OCI-LY7 (cell line): Measurements from ENCODE around the gene EPAS1. TPM values are rescaled to one million over a fixed set of nuclear protein-coding genes. Genes with fewer than 3 reads are reported as not detected.

Experiments
- BruUV-seq: library from RNA; stranded (reverse); fragments of 400-500 nt; replicated peaks from 2 replicates; lab custom pipeline; 2021; lab: Mats Ljungman, UMichigan
- CTCF ChIA-PET: fragments of 300-600 bp; sonication (Branson Sonifier 250); formaldehyde crosslinking; loops from one replicate; lab custom pipeline; 2022; ENCODE audit warnings: antibody characterized with exemption; ENCODE audit not compliant: unreplicated experiment; lab: Charles Lee
- POLR2A ChIA-PET: fragments of 300-600 bp; sonication (Branson Sonifier 250); formaldehyde crosslinking; loops from one replicate; lab custom pipeline; 2022; ENCODE audit warnings: antibody characterized with exemption; lab: Charles Lee
- DNase-seq: peaks from one replicate; pipeline ENCODE4 v3.0.0-alpha.2; 2015; ENCODE audit warnings: low spot score
- H2AFZ ChIP-seq: fragments of 200-600 bp; sonication (generic), shearing (Covaris generic); 2 replicates; pipeline ENCODE4 v1.6.1; 2014; ENCODE audit warnings: mild to moderate bottlenecking, antibody characterized with exemption, low read length, moderate library complexity
- H3K27ac ChIP-seq: fragments of 200-600 bp; sonication (generic); 2 replicates; pipeline ENCODE4 v1.5.1; 2014; ENCODE audit warnings: mixed run types, low read depth, mild to moderate bottlenecking, moderate library complexity, low read length, inconsistent platforms; ENCODE audit not compliant: poor library complexity, severe bottlenecking
- H3K36me3 ChIP-seq: fragments of 200-600 bp; sonication (generic); 2 replicates; pipeline ENCODE4 v1.6.1; 2014; ENCODE audit warnings: mild to moderate bottlenecking, antibody characterized with exemption, low read length, moderate library complexity, mixed read lengths; ENCODE audit not compliant: insufficient read depth
- H3K4me1 ChIP-seq: fragments of 200-600 bp; sonication (generic); 2 replicates; pipeline ENCODE4 v1.5.1; 2014; ENCODE audit warnings: mild to moderate bottlenecking, low read length; ENCODE audit not compliant: insufficient read depth, poor library complexity, severe bottlenecking
- H3K4me2 ChIP-seq: fragments of 200-600 bp; sonication (generic); 2 replicates; pipeline ENCODE4 v1.6.1; 2014; ENCODE audit warnings: mild to moderate bottlenecking, low read length
- H3K4me3 ChIP-seq: fragments of 200-600 bp; sonication (generic); 2 replicates; pipeline ENCODE4 v1.5.1; 2014; ENCODE audit warnings: mild to moderate bottlenecking, low read depth, low read length; ENCODE audit not compliant: poor library complexity, severe bottlenecking
- H3K79me2 ChIP-seq: fragments of 200-600 bp; sonication (generic); 2 replicates; pipeline ENCODE4 v1.6.1; 2016; ENCODE audit warnings: low read depth, mild to moderate bottlenecking, low read length, moderate library complexity, mixed read lengths; ENCODE audit not compliant: insufficient read depth
- H3K9me2 ChIP-seq: fragments of 200-600 bp; sonication (generic); 2 replicates; pipeline ENCODE4 v1.6.1; 2016; ENCODE audit warnings: mild to moderate bottlenecking, low read length, mixed read lengths; ENCODE audit not compliant: insufficient read depth
- H3K9me3 ChIP-seq: fragments of 200-600 bp; sonication (generic); 2 replicates; pipeline ENCODE4 v1.6.1; 2014; ENCODE audit warnings: mild to moderate bottlenecking, mixed run types, low read length, mixed read lengths
- H4K20me1 ChIP-seq: fragments of 200-600 bp; sonication (generic); 2 replicates; pipeline ENCODE4 v1.6.1; 2014; ENCODE audit warnings: mild to moderate bottlenecking, antibody characterized with exemption, low read length, moderate library complexity, mixed read lengths; ENCODE audit not compliant: insufficient read depth
- CTCF ChIP-seq: fragments of 200-600 bp; sonication (generic); conservative IDR thresholded peaks from 2 replicates; pipeline ENCODE4 v1.5.1; 2014; ENCODE audit warnings: mild to moderate bottlenecking, antibody characterized with exemption, low read length, moderate library complexity, mixed read lengths
- EZH2phosphoT487 ChIP-seq: fragments of 200-600 bp; sonication (generic); IDR thresholded peaks from 2 replicates; pipeline ENCODE4 v1.6.1; 2018; ENCODE audit warnings: low read depth, borderline replicate concordance, mild to moderate bottlenecking, mixed run types, antibody characterized with exemption, low read length, moderate library complexity, mixed read lengths
- intact Hi-C: fragments of 100-400 bp; cut with micrococcal nuclease; formaldehyde crosslinking; loops from one replicate; pipeline ENCODE4 v1.10.0; 2022; ENCODE audit not compliant: unreplicated experiment
- total RNA-seq, 2 experiments: library from RNA; depleted of rRNA in 1 of 2; stranded (reverse); fragments of >200 nt in 1 of 2; shearing (Covaris generic) in 1 of 2; gene quantifications; 2 replicates each; pipeline ENCODE4 v1.2.3, GENCODE V29; 2014 to 2022

The EPAS1 gene
- total RNA-seq, 2 experiments from 2014 or later, result 0.74 TPM; not detected in 1

DNA sequence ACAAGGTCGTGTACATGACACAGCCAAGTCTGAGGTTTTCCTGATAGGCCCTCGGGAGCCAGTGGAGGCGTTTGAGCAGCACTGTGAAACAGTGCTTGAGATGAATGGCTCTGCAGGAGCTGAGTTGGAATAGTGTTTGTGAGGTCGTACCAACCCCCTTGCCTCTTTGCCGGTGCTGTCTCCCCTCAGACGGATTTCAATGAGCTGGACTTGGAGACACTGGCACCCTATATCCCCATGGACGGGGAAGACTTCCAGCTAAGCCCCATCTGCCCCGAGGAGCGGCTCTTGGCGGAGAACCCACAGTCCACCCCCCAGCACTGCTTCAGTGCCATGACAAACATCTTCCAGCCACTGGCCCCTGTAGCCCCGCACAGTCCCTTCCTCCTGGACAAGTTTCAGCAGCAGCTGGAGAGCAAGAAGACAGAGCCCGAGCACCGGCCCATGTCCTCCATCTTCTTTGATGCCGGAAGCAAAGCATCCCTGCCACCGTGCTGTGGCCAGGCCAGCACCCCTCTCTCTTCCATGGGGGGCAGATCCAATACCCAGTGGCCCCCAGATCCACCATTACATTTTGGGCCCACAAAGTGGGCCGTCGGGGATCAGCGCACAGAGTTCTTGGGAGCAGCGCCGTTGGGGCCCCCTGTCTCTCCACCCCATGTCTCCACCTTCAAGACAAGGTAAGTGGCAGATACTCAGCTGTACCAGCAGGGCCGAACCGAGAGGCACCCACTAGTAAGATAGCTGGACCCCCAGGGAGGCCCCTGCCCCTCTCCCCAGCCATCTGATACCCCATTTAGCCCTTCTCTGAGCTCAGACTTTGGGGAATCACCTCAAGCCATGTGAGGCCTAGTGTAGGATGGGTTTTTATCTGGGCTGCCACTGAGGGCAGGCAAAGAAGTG, 83.1 kb downstream of the EPAS1 start:
- intact Hi-C loops, result no loop called here
- BruUV-seq, result no TSS peak
- H3K27ac ChIP-seq, result no peak overlapping the region
- H3K9me2 ChIP-seq, result no peaks in the 10 kb centered on the region
- no peak for TF ChIP-seq CTCF
- no peak for TF ChIP-seq EZH2phosphoT487
- no peaks in the 10 kb centered on the region for H3K9me3 ChIP-seq
- ChIA-PET CTCF (no interaction called here), POLR2A (no interaction called here)
- no peaks in the 10 kb centered on the region for H3K79me2 ChIP-seq
- H4K20me1 ChIP-seq, result no peaks in the 10 kb centered on the region
- no peak overlapping the region for H3K4me2 ChIP-seq
- H3K36me3 ChIP-seq, result no peaks in the 10 kb centered on the region
- no peak for DNase-seq
- H3K4me1 ChIP-seq, result no peaks in the 10 kb centered on the region
- H2AFZ ChIP-seq, result no peak overlapping the region
- H3K4me3 ChIP-seq, result no peak overlapping the region

GRCh38 chr2:46381263-46381849, 84.1 kb downstream of the EPAS1 start:
- TF ChIP-seq CTCF, result no peak
- no peak for TF ChIP-seq EZH2phosphoT487
- Histone ChIP-seq H3K36me3 (no peaks in the 10 kb centered on the region), H4K20me1 (no peaks in the 10 kb centered on the region), H3K4me1 (no peaks in the 10 kb centered on the region), H3K9me2 (no peaks in the 10 kb centered on the region), H3K4me3 (no peak overlapping the region), H3K79me2 (no peaks in the 10 kb centered on the region), H3K9me3 (no peaks in the 10 kb centered on the region), H3K27ac (no peak overlapping the region), H3K4me2 (no peak overlapping the region), H2AFZ (no peak overlapping the region)
- intact Hi-C loops, result no loop called here
- BruUV-seq, result no TSS peak
- no peak for DNase-seq
- ChIA-PET POLR2A (interaction anchor here (0.6 kb wide), 1 partner anchor 68 kb away, joined by 3 read pairs; no protein-coding TSS in a partner anchor), CTCF (no interaction called here)

GRCh38 chr2:46381871-46382270, 84.7 kb downstream of the EPAS1 start:
- CTCF ChIA-PET, result no interaction called here
- H3K4me2 ChIP-seq, result no peak overlapping the region
- DNase-seq, result no peak
- BruUV-seq, result no TSS peak
- intact Hi-C loops, result no loop called here
- H3K4me1 ChIP-seq, result no peaks in the 10 kb centered on the region
- TF ChIP-seq EZH2phosphoT487 (no peak), CTCF (no peak)
- no peaks in the 10 kb centered on the region for H3K79me2 ChIP-seq
- no peak overlapping the region for H3K4me3 ChIP-seq
- no peaks in the 10 kb centered on the region for H3K9me2 ChIP-seq
- no peaks in the 10 kb centered on the region for H3K9me3 ChIP-seq
- H2AFZ ChIP-seq, result no peak overlapping the region
- POLR2A ChIA-PET, result interaction anchor here (0.6 kb wide), 1 partner anchor 69 kb away, joined by 3 read pairs; no protein-coding TSS in a partner anchor
- H4K20me1 ChIP-seq, result no peaks in the 10 kb centered on the region
- H3K36me3 ChIP-seq, result no peaks in the 10 kb centered on the region
- no peak overlapping the region for H3K27ac ChIP-seq
